Renal cortical epithelial cell (primary cell): Measurements from ENCODE around the gene MIER1. TPM values are rescaled to one million over a fixed set of nuclear protein-coding genes. Genes with fewer than 3 reads are reported as not detected.
A peak's percentile ranks its signal among the peaks of the same experiment; 100 is the strongest.

Experiments
- DNase-seq: peaks from one replicate; pipeline ENCODE4 v3.0.0-alpha.2; 2011; ENCODE audit warnings: low read depth
- total RNA-seq: library from RNA; depleted of rRNA; stranded (reverse); fragments of >200 nt; gene quantifications from 2 replicates; pipeline ENCODE4 v1.2.3, GENCODE V29; 2014

The MIER1 gene
- total RNA-seq, 1 donor from 2014 or later = 49.7 TPM

GRCh38 chr1:66999640-67000400 lies 75.0 kb downstream of the MIER1 start:
- DNase-seq = no peak

- no peak for DNase-seq
Measured at GRCh38 chr1:67001682-67002425, 77.1 kb downstream of the MIER1 start.

- no peak for DNase-seq
Measured at GRCh38 chr1:67004176-67004575, 79.4 kb downstream of the MIER1 start.

GRCh38 chr1:67005068-67005467 lies 80.3 kb downstream of the MIER1 start:
- no peak for DNase-seq

GRCh38 chr1:67009792-67010191 lies 85.0 kb downstream of the MIER1 start:
- DNase-seq = no peak

GRCh38 chr1:67013573-67013972 lies 88.8 kb downstream of the MIER1 start:
- DNase-seq = peak; percentile 67

- DNase-seq = no peak
Measured at GRCh38 chr1:67018574-67018973, 93.8 kb downstream of the MIER1 start.

GRCh38 chr1:67019121-67019520 lies 94.3 kb downstream of the MIER1 start:
- no peak for DNase-seq

- peak; percentile 86 for DNase-seq
Measured at GRCh38 chr1:67019600-67020136, 94.9 kb downstream of the MIER1 start.

GRCh38 chr1:67020304-67020703 lies 95.5 kb downstream of the MIER1 start:
- DNase-seq = no peak

GRCh38 chr1:67020765-67021164 lies 96.0 kb downstream of the MIER1 start:
- no peak for DNase-seq

GRCh38 chr1:67029472-67029871 lies 104.7 kb downstream of the MIER1 start:
- no peak for DNase-seq

- no peak for DNase-seq
Measured at GRCh38 chr1:67031121-67031858, 106.5 kb downstream of the MIER1 start.

- no peak for DNase-seq
Measured at GRCh38 chr1:67031859-67032247, 107.1 kb downstream of the MIER1 start.

Other genes with a start within 250 kb of the MIER1 start
- 0.30 TPM in 1 of 2 replicates, not detected in the other for gene DYNLT5, start 172.5 kb upstream of the MIER1 start, total RNA-seq
- not detected in 2 replicates for gene INSL5, start 123.7 kb upstream of the MIER1 start, total RNA-seq
- gene DNAI4, start 134 bp upstream of the MIER1 start, total RNA-seq = 14.1 and 42.3 TPM in 2 replicates
- gene SLC35D1, start 129.2 kb downstream of the MIER1 start, total RNA-seq = 10.1 and 18.3 TPM in 2 replicates
- gene C1orf141, start 210.0 kb downstream of the MIER1 start, total RNA-seq = not detected in 2 replicates
- not detected in 2 replicates for gene IL23R, start 241.5 kb downstream of the MIER1 start, total RNA-seq